ENCODE data around the gene IL4.
A peak's percentile ranks its signal among the peaks of the same experiment; 100 is the strongest.
"Not testable (repeated sequence)": the region's sequence is repeated elsewhere in the genome, so short reads cannot be mapped to it uniquely, and the experiment has no call there.

Gene IL4

DNA sequence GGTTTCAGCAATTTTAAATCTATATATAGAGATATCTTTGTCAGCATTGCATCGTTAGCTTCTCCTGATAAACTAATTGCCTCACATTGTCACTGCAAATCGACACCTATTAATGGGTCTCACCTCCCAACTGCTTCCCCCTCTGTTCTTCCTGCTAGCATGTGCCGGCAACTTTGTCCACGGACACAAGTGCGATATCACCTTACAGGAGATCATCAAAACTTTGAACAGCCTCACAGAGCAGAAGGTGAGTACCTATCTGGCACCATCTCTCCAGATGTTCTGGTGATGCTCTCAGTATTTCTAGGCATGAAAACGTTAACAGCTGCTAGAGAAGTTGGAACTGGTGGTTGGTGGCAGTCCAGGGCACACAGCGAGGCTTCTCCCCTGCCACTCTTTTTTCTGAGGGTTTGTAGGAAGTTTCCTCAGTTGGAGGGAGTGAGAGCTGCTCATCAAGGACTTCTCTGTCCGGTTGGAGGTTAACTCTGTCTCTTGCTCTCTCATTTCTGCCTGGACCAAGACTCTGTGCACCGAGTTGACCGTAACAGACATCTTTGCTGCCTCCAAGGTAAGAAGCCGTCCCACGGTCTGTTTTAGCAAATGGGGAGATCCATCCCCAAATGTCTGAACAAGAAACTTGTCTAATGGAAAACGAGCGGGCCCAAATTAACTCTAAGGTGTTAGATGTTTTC lies at the start of gene IL4:
IL4 (plus strand) TSS at position 51 of the 692 bp plus-strand sequence; CDS start at position 113, 62 bp downstream.
- no peak for DNase-seq
- TF ChIP-seq GATA1 (IDR thresholded peaks at IDR 0.05; ENCODE audit: low read depth, low read length) = no peak
- TF ChIP-seq POLR2A (IDR thresholded peaks at IDR 0.05; ENCODE audit: low read length) = no peak

- TF ChIP-seq POLR2A (IDR thresholded peaks at IDR 0.05; ENCODE audit: low read length) = no peak
- TF ChIP-seq GATA1 (IDR thresholded peaks at IDR 0.05; ENCODE audit: low read depth, low read length) = no peak
- DNase-seq = no peak
Observed at GRCh38 chr5:132627470-132627869, 46.3 kb upstream of the IL4 start.

DNA sequence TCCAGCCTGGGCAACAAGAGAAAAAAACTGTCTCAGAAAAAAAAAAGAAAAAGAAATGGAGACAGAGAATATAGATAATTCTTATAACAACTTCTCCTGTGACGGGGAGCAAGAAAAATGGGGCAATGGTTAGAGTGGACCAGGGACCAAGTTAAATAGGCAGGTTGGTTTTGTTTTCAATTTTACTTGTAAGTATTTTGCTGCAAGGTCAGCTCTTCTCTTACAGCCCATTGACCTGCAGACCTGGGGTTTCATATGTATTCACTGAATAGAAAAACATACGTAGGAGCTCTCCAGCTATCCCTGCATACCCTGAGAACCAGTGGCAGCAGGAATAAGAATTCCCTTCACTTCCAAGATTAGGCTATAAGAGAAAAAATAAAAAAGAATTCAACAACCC lies 45.0 kb upstream of the IL4 start:
- DNase-seq = no peak
- no peak for TF ChIP-seq POLR2A (IDR thresholded peaks at IDR 0.05; ENCODE audit: low read length)
- no peak for TF ChIP-seq GATA1 (IDR thresholded peaks at IDR 0.05; ENCODE audit: low read depth, low read length)

- TF ChIP-seq POLR2A (IDR thresholded peaks at IDR 0.05; ENCODE audit: low read length) = no peak
- no peak for TF ChIP-seq GATA1 (IDR thresholded peaks at IDR 0.05; ENCODE audit: low read depth, low read length)
- DNase-seq = no peak
Observed at GRCh38 chr5:132629230-132629944, 44.4 kb upstream of the IL4 start.

DNA sequence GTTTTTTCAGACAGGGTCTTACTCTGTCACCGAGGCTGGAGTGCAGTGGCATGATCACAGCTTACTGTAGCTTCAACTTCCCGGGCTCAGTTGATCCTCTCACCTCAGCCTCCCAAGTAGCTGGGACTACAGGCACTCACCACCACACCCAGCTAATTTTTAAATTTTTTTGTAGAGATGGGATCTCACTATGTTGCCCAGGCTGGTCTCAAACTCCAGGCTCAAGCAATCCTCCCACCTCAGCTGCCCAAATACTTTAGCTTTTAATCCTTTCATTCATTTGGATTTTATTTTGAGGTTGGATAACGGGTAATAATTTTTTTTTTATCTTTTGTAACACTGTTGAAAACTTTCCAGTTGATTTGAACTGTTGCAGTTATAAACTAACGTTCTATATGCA lies 40.2 kb upstream of the IL4 start:
- not testable (repeated sequence) for DNase-seq

GRCh38 chr5:132635873-132636272 lies 37.9 kb upstream of the IL4 start:
- peak in 1 of 2 experiments; percentile 20 for DNase-seq
- no peak for TF ChIP-seq GATA1 (IDR thresholded peaks at IDR 0.05; ENCODE audit: low read depth, low read length)
- no peak for TF ChIP-seq POLR2A (IDR thresholded peaks at IDR 0.05; ENCODE audit: low read length)

DNA sequence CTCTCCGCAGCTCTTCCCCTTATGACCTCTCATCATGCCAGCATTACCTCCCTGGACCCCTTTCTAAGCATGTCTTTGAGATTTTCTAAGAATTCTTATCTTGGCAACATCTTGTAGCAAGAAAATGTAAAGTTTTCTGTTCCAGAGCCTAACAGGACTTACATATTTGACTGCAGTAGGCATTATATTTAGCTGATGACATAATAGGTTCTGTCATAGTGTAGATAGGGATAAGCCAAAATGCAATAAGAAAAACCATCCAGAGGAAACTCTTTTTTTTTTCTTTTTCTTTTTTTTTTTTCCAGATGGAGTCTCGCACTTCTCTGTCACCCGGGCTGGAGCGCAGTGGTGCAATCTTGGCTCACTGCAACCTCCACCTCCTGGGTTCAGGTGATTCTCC lies 36.5 kb upstream of the IL4 start:
- DNase-seq = peak in 1 of 2 experiments; percentile 10
- TF ChIP-seq POLR2A (IDR thresholded peaks at IDR 0.05; ENCODE audit: low read length) (no peak), GATA1 (IDR thresholded peaks at IDR 0.05; ENCODE audit: low read depth, low read length) (no peak)

GRCh38 chr5:132639706-132640130 lies 34.1 kb upstream of the IL4 start:
- DNase-seq = no peak

DNA sequence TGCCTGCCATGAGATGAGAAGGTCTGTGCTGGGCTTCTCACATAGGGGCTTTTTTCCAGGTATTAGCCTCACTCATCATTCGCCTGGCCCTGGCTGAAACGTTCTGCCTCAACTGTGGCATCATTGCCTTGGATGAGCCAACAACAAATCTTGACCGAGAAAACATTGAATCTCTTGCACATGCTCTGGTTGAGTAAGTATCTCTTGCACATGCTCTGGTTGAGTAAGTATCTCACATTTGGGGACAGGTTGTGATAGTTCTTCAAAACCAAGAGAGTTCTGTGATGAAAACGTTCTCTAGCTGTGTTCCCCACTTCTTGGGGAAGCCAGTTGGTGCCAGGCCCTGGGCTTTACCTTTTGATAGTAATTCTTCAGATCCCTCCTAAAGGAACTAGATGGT lies 33.2 kb upstream of the IL4 start:
- TF ChIP-seq GATA1 (IDR thresholded peaks at IDR 0.05; ENCODE audit: low read depth, low read length) (no peak), POLR2A (IDR thresholded peaks at IDR 0.05; ENCODE audit: low read length) (no peak)
- DNase-seq = no peak

More at GRCh38 chr5:132639706-132640130, 34.1 kb upstream of the IL4 start:
- no peak for TF ChIP-seq POLR2A (IDR thresholded peaks at IDR 0.05; ENCODE audit: low read length)
- no peak for TF ChIP-seq GATA1 (IDR thresholded peaks at IDR 0.05; ENCODE audit: low read depth, low read length)

GRCh38 chr5:132641241-132641723 lies 32.5 kb upstream of the IL4 start:
- DNase-seq = no peak
- TF ChIP-seq POLR2A (IDR thresholded peaks at IDR 0.05; ENCODE audit: low read length) (no peak), GATA1 (IDR thresholded peaks at IDR 0.05; ENCODE audit: low read depth, low read length) (no peak)

GRCh38 chr5:132641841-132642240 lies 31.9 kb upstream of the IL4 start:
- DNase-seq = no peak
- no peak for TF ChIP-seq POLR2A (IDR thresholded peaks at IDR 0.05; ENCODE audit: low read length)
- no peak for TF ChIP-seq GATA1 (IDR thresholded peaks at IDR 0.05; ENCODE audit: low read depth, low read length)

DNA sequence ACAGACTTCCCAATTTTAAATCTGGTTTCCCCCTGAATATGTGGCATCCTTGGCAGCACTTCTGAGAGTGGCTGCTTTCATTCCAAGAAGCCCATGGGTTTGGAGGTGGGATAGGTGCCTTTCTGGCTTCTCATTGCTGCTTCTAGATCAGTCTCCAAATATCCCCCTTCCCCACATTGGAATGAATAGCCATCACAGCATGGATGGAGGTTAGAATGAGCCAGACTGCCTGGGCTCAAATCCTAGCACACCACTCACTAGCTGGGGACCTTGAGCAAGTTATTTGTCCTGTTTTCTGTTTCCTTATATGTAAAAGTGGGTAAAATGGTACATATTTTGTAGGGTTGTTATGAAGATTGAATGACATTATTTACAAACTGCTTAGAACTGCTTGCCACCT lies 29.6 kb upstream of the IL4 start:
- DNase-seq = no peak

DNA sequence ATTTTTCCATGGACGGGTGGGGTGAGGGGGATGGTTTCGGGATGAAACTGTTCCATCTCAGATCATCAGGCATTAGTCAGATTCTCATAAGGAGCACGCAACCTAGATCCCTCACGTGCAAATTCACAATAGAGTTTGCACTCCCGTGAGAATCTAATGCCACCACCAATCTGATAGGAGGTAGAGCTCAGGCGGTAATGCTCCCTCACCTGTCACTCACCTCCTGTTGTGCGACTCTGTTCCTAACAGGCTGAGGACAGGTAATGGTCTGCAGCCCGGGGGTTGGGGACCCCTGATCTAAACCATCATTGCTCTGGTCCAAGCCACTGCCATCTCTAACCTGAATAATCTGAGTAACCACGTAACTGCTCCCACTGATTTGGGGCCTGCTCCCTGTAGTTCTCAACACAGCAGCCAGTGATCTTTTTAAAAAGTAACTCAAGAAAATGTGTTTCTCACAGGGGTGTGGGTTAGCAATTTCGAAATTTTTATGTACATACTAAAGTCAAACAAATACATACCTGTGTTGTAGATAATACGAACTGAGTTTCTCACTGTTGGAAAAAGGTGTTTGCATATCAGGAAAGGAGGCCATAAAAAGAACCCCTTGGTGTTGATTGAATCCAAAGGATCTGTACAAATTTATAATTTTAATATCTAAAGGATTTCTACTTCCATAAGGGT lies 27.1 kb upstream of the IL4 start:
- TF ChIP-seq GATA1 (IDR thresholded peaks at IDR 0.05; ENCODE audit: low read depth, low read length) = no peak
- TF ChIP-seq POLR2A (IDR thresholded peaks at IDR 0.05; ENCODE audit: low read length) = no peak
- DNase-seq = no peak

More for the DNA sequence above, 29.6 kb upstream of the IL4 start:
- TF ChIP-seq GATA1 (IDR thresholded peaks at IDR 0.05; ENCODE audit: low read depth, low read length) (no peak), POLR2A (IDR thresholded peaks at IDR 0.05; ENCODE audit: low read length) (no peak)

- no peak for DNase-seq
- TF ChIP-seq POLR2A (IDR thresholded peaks at IDR 0.05; ENCODE audit: low read length) = no peak
- no peak for TF ChIP-seq GATA1 (IDR thresholded peaks at IDR 0.05; ENCODE audit: low read depth, low read length)
Observed at GRCh38 chr5:132647473-132647872, 26.3 kb upstream of the IL4 start.
